Stimulated activated CD8-positive, alpha-beta memory T cell treated with anti-CD3 and anti-CD28 coated beads, Interleukin-7, amount 100 ng/mL, for 1 hour (primary cell): ENCODE measurements around the gene CPT1A.

Experiments used
- DNase-seq, 2 donors: peaks; one replicate each; pipeline ENCODE4 v3.0.0-alpha.2; 2020; ENCODE audit warnings: low read depth in 2 of 2

CPT1A gene

GRCh38 chr11:68854273-68854958 is 12.7 kb upstream of the CPT1A start:
- no peak for DNase-seq

GRCh38 chr11:68852628-68853027 is 10.9 kb upstream of the CPT1A start:
- DNase-seq, result no peak

- DNase-seq, result no peak
Observed at GRCh38 chr11:68848429-68848828, 6.7 kb upstream of the CPT1A start.

- DNase-seq, result no peak
Observed at GRCh38 chr11:68847395-68847794, 5.7 kb upstream of the CPT1A start.

GRCh38 chr11:68845351-68846002 is 3.8 kb upstream of the CPT1A start:
- DNase-seq, result no peak

GRCh38 chr11:68844801-68845200 is 3.1 kb upstream of the CPT1A start:
- DNase-seq, result no peak

- DNase-seq, result no peak
Observed at GRCh38 chr11:68844376-68844775, 2.7 kb upstream of the CPT1A start.

GRCh38 chr11:68843703-68844312 is 2.1 kb upstream of the CPT1A start:
- peak; percentile 46 to 51 for DNase-seq

GRCh38 chr11:68843052-68843561 is 1.4 kb upstream of the CPT1A start:
- DNase-seq, result no peak

GRCh38 chr11:68842427-68843051 is 823 bp upstream of the CPT1A start:
- DNase-seq, result no peak

- no peak for DNase-seq
Observed at GRCh38 chr11:68840661-68841653, 759 bp downstream of the CPT1A start.

- no peak for DNase-seq
Observed at GRCh38 chr11:68839911-68840641, 1.6 kb downstream of the CPT1A start.

- peak; percentile 91 to 93 for DNase-seq
Observed at GRCh38 chr11:68839054-68839865, 2.5 kb downstream of the CPT1A start.

GRCh38 chr11:68838572-68838964 is 3.1 kb downstream of the CPT1A start:
- DNase-seq, result no peak

- DNase-seq, result no peak
Observed at GRCh38 chr11:68837583-68838571, 3.8 kb downstream of the CPT1A start.

- no peak for DNase-seq
Observed at GRCh38 chr11:68835749-68836148, 6.0 kb downstream of the CPT1A start.

GRCh38 chr11:68835328-68835727 is 6.4 kb downstream of the CPT1A start:
- DNase-seq, result no peak

- no peak for DNase-seq
Observed at GRCh38 chr11:68832476-68833181, 9.1 kb downstream of the CPT1A start.
